Progenitor cell of endocrine pancreas (in vitro differentiated cells): ENCODE measurements around the gene TRIM72. TPM values are rescaled to one million over a fixed set of nuclear protein-coding genes. Genes with fewer than 3 reads are reported as not detected.
A peak's percentile ranks its signal among the peaks of the same experiment; 100 is the strongest.
"Not testable (repeated sequence)": the region's sequence is repeated elsewhere in the genome, so short reads cannot be mapped to it uniquely, and the experiment has no call there.

Experiments
- DNase-seq: peaks from one replicate; pipeline ENCODE4 v3.0.0; 2021; ENCODE audit warnings: low spot score; ENCODE audit not compliant: unreplicated experiment
- H3K27ac Mint-ChIP-seq: 2 replicates; pipeline ENCODE4 v1.8.0; 2021; ENCODE audit warnings: mild to moderate bottlenecking, moderate library complexity, mixed read lengths
- H3K27me3 Mint-ChIP-seq: 2 replicates; pipeline ENCODE4 v1.8.0; 2021; ENCODE audit warnings: mixed read lengths
- H3K36me3 Mint-ChIP-seq: 2 replicates; pipeline ENCODE4 v1.8.0; 2022; ENCODE audit warnings: mixed read lengths; ENCODE audit not compliant: insufficient read depth
- H3K4me1 Mint-ChIP-seq: 2 replicates; pipeline ENCODE4 v1.8.0; 2021; ENCODE audit warnings: low read depth, mixed read lengths
- H3K4me3 Mint-ChIP-seq: 2 replicates; pipeline ENCODE4 v1.8.0; 2021; ENCODE audit warnings: low read depth, mild to moderate bottlenecking, moderate library complexity, mixed read lengths
- H3K9me3 Mint-ChIP-seq: 2 replicates; pipeline ENCODE4 v1.8.0; 2021; ENCODE audit warnings: low read depth, mixed read lengths
- CTCF ChIP-seq: fragments of 200-600 bp; sonication (generic); IDR thresholded peaks from one replicate; pipeline ENCODE4 v1.5.0; 2021; ENCODE audit warnings: antibody characterized with exemption, mild to moderate bottlenecking; ENCODE audit not compliant: unreplicated experiment
- total RNA-seq: library from RNA; stranded (reverse); gene quantifications from 2 replicates; pipeline ENCODE4 v1.2.1, GENCODE V29; 2021

Gene TRIM72
- total RNA-seq, 1 donor from 2014 or later = 0.14 TPM

GRCh38 chr16:31196324-31197088 lies 17.4 kb upstream of the TRIM72 start:
- Mint-ChIP-seq H3K4me1 (peaks cover under 1% of the 10 kb centered on the region), H3K27ac (no peak overlapping the region), H3K9me3 (no peaks in the 10 kb centered on the region), H3K4me3 (no peak overlapping the region), H3K36me3 (peaks cover 31% of the 10 kb centered on the region), H3K27me3 (peaks cover 4% of the 10 kb centered on the region)
- TF ChIP-seq CTCF = no peak
- DNase-seq = no peak

DNA sequence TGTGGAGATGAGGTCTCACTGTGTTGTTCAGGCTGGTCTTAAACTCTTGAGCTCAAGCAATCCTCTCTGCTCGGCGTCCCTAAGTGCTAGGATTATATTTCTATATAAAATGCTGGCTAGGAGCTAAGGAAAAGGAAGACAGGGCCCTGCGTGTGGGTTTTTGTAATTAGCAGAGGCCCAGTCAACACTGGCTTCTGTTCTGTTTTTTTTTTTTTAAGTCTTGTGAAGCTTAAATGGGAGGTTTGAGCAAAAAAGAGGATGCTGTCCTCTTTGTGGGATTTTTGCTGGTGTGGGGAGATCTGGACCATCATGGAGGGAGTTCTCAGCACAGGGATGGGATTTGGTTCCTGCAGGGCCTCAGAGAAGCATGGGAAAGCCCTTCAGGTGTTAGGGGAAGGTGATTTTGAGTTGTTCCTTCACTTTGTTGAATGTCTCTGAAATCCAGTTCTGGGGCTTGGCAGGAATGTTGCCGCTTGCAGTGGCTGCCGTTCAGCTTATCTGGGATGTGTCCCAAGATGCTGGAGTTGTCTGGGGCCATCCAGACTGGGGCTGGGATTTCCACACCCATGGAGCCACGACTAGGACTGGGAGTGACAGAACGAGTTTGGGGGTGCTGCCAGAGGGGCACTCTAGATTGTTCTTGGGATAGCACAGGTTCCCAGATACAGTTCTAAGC lies 15.6 kb upstream of the TRIM72 start:
- no peak for TF ChIP-seq CTCF
- Mint-ChIP-seq H3K9me3 (no peaks in the 10 kb centered on the region), H3K27me3 (peaks cover 14% of the 10 kb centered on the region), H3K36me3 (peaks cover 19% of the 10 kb centered on the region), H3K4me1 (peaks cover 2% of the 10 kb centered on the region), H3K27ac (peak overlapping the region; percentile 67), H3K4me3 (no peak overlapping the region)
- no peak for DNase-seq

GRCh38 chr16:31199430-31200041 lies 14.4 kb upstream of the TRIM72 start:
- H3K36me3 Mint-ChIP-seq = peaks cover 15% of the 10 kb centered on the region

DNA sequence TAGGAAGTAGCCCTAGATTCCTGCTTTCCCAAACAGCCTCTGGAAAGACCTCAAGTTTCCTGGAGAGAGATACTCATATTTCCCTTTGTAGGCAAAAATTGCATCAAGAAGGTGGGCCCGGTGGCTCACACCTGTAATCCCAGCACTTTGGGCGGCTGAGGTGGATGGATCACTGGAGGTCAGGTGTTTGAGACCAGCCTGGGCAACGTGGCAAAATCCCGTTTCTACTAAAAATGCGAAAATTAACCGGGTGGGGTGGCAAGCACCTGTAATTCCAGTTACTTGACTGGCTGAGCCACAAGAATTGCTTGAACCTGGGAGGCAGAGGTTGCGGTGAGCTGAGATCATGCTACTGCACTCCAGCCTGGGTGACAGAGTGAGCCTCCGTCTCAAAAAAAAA lies 13.8 kb upstream of the TRIM72 start:
- Mint-ChIP-seq H3K36me3 (peaks cover 10% of the 10 kb centered on the region), H3K27me3 (peaks cover 26% of the 10 kb centered on the region)
- not testable (repeated sequence) for H3K27ac Mint-ChIP-seq, H3K9me3 Mint-ChIP-seq, H3K4me3 Mint-ChIP-seq, H3K4me1 Mint-ChIP-seq, DNase-seq

More at GRCh38 chr16:31199430-31200041, 14.4 kb upstream of the TRIM72 start:
- peaks cover 2% of the 10 kb centered on the region for H3K4me1 Mint-ChIP-seq
- no peak for TF ChIP-seq CTCF
- DNase-seq = no peak
- H3K27ac Mint-ChIP-seq = no peak overlapping the region
- no peak overlapping the region for H3K4me3 Mint-ChIP-seq
- H3K27me3 Mint-ChIP-seq = peaks cover 21% of the 10 kb centered on the region
- no peaks in the 10 kb centered on the region for H3K9me3 Mint-ChIP-seq

DNA sequence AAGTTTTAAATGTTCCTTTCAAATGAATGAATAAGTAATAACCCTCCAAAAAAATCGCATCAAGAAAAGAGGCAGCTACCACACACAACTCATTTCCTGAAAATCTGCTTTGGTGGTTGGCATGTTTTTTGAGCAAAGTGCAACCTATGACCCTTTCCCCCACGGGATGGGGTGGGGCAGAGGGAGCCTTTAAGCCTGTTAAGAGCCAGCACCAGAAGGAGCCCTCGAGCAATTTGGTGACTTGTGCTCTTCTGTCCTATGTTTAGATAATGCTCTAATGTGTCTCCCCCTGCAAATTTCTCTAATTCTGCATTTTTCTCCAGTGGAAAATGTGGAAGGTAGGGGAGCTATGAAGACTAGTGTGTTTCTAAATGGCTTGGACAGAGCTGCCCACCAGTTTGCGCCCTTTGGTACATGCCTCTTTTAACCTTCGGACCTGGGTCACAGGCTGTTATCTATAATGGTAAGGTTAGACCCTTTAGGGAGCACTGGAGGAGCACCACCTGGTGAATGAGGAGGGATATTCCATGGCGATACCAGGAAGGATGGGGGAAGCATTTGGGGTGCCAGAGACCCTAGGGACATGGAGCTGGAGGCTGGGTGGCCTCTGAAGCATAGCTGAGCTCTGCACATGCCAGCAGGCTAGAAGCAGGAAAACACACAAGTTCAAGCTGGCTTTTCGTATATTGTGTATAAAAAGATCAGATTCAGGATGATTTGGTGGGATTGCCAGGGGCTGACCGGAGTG lies 12.9 kb upstream of the TRIM72 start:
- Mint-ChIP-seq H3K27me3 (peaks cover 31% of the 10 kb centered on the region), H3K4me1 (peaks cover 2% of the 10 kb centered on the region), H3K27ac (no peak overlapping the region), H3K4me3 (peak overlapping the region; percentile 74), H3K36me3 (peaks cover 8% of the 10 kb centered on the region), H3K9me3 (no peaks in the 10 kb centered on the region)
- DNase-seq = no peak
- TF ChIP-seq CTCF = no peak
